GM19397 (cell line): ENCODE measurements around the gene C12orf56.
"Not testable (repeated sequence)": the region's sequence is repeated elsewhere in the genome, so short reads cannot be mapped to it uniquely, and the experiment has no call there.

ENCODE experiments used
- ATAC-seq: cut with Tn5 transposase; IDR thresholded peaks from one replicate; pipeline ENCODE4 v1.9.1; 2021; ENCODE audit warnings: mild to moderate bottlenecking, moderate library complexity; ENCODE audit not compliant: unreplicated experiment

C12orf56 gene

GRCh38 chr12:64387197-64387816 is 3.3 kb downstream of the C12orf56 start:
- no peak for ATAC-seq

DNA sequence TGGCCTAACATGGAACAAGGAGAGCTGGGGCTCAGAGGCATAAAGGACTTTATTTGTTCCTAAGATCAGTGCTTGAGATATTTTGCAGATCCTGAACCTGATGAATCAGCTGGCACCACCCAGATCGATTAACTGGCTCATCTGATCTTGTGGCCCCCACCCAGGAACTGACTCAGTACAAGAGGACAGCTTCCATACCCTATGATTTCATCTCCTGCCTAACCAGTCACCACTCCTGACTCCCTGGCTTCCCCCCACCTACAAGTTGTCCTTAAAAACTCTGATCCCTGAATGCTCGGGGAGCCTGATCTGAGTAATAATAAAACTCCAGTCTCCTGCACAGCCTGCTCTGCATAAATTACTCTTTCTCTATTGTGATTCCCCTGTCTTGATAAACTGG is 5.1 kb downstream of the C12orf56 start:
- ATAC-seq: no peak

DNA sequence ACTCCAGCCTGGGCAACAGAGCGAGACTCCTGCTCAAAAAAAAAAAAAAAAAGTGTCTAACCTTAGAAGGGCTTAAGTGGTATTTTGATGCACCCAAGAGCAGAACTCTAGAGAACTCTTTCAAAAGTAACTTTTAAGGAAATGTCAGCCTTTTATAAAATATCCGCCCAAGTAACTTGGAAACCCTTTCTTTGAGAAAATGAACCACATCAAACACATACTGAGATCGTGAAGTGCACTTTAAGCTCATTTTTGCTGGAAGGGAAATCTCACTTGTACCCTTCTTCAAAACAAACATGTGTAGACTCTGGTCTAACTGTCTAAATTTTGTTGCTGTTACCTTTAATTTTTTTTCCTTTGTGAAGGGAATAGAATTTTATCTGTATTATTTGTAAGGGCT is 5.5 kb downstream of the C12orf56 start:
- no peak for ATAC-seq

- no peak for ATAC-seq
Observed at GRCh38 chr12:64383675-64384074, 6.9 kb downstream of the C12orf56 start.

- no peak for ATAC-seq
Observed at GRCh38 chr12:64362721-64363305, 27.7 kb downstream of the C12orf56 start.

DNA sequence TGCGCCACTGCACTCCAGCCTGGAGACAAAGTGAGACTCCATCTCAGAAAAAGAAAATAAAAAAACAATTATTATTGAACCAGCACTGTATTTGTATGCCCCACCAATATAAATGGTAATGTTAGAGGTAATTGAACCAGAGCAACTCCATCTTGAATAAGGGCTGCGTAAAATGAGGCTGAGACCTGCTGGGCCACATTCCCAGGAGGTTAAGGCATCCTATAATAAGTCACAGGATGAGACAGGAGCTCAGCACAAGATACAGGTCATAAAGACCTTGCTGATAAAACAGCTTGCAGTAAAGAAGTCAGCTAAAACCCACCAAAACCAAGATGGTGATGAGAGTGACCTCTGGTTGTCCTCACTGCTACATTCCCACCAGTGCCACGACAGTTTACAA is 29.4 kb downstream of the C12orf56 start:
- ATAC-seq: not testable (repeated sequence)

GRCh38 chr12:64356209-64356608 is 34.3 kb downstream of the C12orf56 start:
- ATAC-seq: not testable (repeated sequence)

DNA sequence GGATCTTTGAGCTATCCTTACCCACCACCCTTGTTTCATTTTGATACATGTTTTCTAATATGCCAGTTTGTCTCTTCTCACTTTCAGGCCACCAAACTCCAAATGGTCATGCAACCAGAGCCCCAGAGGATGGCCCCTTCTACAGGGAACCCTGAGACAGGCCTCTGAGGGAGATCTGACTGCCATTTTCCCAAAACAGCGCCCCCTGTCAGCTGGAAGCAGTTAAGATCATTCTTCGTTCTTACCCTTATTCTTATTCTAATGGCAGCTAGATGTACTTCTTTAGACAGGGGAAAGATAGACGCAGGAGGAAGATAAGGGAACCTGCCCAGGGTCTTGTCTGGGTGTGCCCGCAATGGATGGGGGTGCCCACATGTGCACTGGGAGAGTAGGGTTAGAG is 38.4 kb downstream of the C12orf56 start:
- no peak for ATAC-seq

GRCh38 chr12:64351265-64351664 is 39.3 kb downstream of the C12orf56 start:
- no peak for ATAC-seq

DNA sequence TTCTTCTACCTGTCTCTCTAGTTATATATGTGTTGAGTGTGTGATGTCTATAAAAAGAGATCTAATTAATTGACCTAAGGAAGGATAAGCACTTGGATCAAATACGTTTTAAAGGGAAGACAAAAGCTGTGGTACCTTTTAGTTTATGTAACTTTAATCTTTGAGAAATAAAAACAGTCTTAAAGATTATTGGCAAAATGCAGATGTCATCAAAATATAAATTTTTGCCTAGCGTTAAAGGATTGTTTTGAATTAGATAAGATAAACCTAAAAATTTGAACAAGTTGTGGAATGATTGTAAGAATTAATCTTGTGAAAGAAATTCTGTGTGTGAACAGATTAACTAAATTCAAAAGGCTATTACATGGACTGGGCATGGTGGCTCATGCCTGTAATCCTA is 42.9 kb downstream of the C12orf56 start:
- ATAC-seq: no peak

- not testable (repeated sequence) for ATAC-seq
Observed at GRCh38 chr12:64344631-64345030, 45.9 kb downstream of the C12orf56 start.

- not testable (repeated sequence) for ATAC-seq
Observed at GRCh38 chr12:64340546-64340945, 50.0 kb downstream of the C12orf56 start.

DNA sequence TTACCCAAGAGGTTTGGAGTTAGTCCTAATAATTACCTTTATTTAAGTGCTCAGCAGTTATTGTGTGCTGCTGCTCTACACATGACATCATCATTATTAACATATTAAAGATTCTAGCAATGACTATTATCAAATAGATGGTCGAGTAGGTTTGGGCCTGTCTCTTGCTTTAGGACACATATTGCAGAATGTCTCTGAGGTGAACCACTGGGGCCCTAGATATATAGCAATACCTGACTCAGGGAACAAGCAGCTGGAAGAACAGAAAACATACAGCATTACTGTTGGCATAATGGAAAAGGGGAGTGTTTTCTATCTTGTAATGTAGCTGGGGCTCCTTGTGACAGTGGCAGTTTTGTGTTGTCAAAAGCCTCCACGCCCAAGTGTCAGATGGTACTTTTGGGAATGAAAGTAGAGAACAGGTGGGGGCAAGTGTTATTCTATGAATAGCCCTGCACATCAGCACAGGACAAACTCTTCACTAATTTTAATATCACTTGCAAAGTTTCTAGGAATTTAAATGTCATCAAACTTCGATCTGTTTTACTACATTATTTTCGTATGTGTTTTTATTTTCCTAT is 54.6 kb downstream of the C12orf56 start:
- ATAC-seq: no peak

DNA sequence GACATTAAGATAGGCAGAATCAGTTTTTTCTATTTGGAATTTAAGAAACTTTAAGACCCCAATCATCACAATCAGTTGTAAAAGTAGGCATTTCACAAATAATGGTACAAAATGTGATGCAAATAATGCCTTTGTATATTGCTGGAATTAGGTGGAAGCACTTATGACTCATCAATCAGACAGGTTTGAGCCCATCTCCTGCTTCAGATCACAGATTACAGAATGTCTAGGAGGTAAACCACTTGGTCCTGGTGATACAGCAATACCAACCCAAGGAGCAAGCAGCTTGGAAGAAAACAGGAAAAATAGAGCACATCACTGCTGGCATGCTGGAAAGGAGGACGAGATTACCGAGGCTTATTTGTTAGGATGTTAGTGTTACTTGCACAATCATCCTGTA is 57.6 kb downstream of the C12orf56 start:
- no peak for ATAC-seq

GRCh38 chr12:64332296-64332695 is 58.3 kb downstream of the C12orf56 start:
- ATAC-seq: no peak

DNA sequence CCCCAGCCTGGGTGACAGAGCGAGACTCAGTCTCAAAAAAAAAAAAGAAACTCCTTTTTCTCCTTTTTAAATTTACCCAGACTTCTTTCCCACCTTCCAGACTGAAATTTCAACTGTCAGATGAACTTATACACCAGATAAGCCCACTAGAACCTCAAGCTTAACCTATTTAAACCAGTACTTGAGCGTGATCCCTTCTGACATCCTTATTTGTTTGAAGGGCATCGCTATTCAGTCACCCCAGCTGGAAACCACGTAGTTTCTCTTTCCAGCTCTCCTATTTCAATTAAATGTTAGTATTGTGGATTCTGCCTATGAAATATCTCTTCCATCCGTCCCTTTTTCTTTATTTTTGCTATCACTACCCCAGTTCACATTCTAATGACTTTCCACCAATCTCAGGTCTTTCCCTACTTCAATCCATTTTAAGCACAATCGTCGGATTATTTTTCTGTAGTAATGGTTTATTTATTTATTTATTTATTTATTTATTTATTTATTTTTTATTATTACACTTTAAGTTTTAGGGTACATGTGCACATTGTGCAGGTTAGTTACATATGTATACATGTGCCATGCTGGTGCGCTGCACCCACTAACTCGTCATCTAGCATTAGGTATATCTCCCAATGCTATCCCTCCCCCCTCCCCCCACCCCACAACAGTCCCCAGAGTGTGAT is 61.4 kb downstream of the C12orf56 start:
- not testable (repeated sequence) for ATAC-seq

DNA sequence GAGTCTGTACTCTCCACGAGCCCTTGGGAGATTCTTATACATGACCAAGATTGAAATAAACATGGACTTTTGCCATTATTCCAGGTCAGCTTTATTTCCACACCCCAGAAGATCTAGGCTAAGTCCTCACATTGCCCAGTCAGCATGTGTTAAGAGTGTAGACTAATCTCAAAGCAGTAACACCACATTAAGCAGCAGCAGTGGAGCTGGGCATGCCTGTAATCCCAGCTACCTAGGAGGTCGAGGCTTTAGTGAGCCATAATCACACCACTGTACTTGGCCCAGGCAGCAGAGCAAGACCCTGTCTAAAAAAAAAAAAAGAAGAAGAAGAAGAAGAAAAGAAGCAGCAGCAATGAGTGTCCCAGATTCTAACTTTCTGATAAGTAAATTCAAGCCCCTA is 65.5 kb downstream of the C12orf56 start:
- no peak for ATAC-seq

DNA sequence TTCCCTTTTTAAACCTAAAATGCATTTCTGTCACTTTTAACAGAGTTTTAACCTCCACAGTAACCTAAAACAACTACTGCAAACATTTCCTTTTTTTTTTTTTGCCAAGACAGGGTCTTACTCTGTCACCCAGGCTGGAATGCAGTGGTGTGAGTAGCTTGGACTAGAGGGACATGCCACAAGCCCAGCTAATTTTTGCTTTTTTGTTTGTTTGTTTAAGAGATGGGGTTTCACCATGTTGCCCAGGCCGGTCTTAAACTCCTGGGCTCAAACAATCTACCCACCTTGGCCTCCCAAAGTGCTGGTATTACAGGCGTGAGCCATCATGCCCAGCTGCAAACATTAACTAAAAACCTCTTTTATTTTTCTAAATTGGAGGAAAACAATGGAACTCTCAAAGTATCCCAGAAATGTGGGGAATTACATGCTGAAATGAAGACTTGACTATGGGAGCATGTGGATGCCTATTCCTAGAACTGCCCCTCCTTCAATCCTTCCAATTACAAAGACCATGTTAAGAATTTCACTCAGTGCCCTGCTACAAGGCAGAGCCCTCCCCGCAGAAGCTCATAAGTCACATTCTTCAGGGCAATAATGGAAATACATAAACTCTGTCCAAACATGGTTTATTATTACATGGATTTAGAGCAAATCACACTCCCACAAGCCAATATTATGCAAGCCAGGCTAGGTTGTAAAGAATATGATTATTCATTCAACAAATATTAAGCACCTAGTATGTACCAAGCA is 66.9 kb downstream of the C12orf56 start:
- no peak for ATAC-seq

DNA sequence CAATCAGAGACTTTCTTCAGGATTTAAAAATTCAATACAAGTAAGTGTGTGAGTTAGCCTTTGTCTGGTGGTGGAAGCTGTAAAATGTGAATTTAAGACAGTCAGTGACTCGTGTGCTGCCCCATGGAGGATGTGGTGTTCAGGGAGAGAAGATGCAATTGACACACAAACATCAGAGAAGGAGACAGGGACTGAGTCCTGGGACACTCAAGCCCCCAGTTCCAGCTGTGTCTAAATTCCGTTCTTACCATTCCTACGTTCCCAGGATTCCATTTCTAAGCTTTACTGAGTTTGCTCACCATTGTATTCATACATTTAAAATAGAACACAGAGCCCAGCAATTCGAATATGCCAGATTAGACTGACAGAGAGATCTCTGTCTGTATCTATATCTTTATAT is 67.6 kb downstream of the C12orf56 start:
- ATAC-seq: no peak

- no peak for ATAC-seq
Observed at GRCh38 chr12:64320611-64321010, 69.9 kb downstream of the C12orf56 start.

- not testable (repeated sequence) for ATAC-seq
Observed at GRCh38 chr12:64319540-64320225, 70.9 kb downstream of the C12orf56 start.
